ENCODE data around the gene THTPA. TPM values are rescaled to one million over a fixed set of nuclear protein-coding genes. Genes with fewer than 3 reads are reported as not detected.
A peak's percentile ranks its signal among the peaks of the same experiment; 100 is the strongest.

The THTPA gene
- total and polyA plus RNA-seq, 2 of the 4 experiments (the other 2 are of a cell fraction): 5.0 to 9.2 TPM

- H3K27ac ChIP-seq (ENCODE audit: insufficient read depth, low read length): no peak overlapping the region
- no peaks in the 10 kb centered on the region for H3K9me3 ChIP-seq (ENCODE audit: control insufficient read depth, insufficient read depth, low read length)
- H3K9me1 ChIP-seq (ENCODE audit: insufficient read depth, low read length): peaks cover 10% of the 10 kb centered on the region; the same call in 1 of the 2 replicates
- no peak overlapping the region for H2BK20ac ChIP-seq (ENCODE audit: low read depth, low read length)
- H3K4me2 ChIP-seq (ENCODE audit: low read depth, low read length): no peak overlapping the region
- CTCF ChIA-PET: interaction anchor here (1.0 kb wide), 1 partner anchor 19 kb away, joined by 3 read pairs; no protein-coding TSS in a partner anchor
- H4K8ac ChIP-seq (ENCODE audit: low read depth in 2 of 2, low read length in 2 of 2): no peak overlapping the region
- no peak overlapping the region for H2AK5ac ChIP-seq (ENCODE audit: low read depth, low read length)
- H3K56ac ChIP-seq (ENCODE audit: extremely low read depth, insufficient read depth, low read length): no peak overlapping the region
- H2BK120ac ChIP-seq (ENCODE audit: low read depth, low read length): no peak overlapping the region
- TF ChIP-seq CHD1 (IDR thresholded peaks at IDR 0.05; ENCODE audit: low read depth, low read length): no peak
- no peak for TF ChIP-seq MXI1 (IDR thresholded peaks at IDR 0.05; ENCODE audit: borderline replicate concordance, low read depth, low read length)
- no peak for TF ChIP-seq RAD21 (IDR thresholded peaks at IDR 0.05; ENCODE audit: low read length)
- TF ChIP-seq RCOR1 (IDR thresholded peaks at IDR 0.05; ENCODE audit: insufficient replicate concordance, low read length): no peak
- no peak for TF ChIP-seq POLR2A (IDR thresholded peaks at IDR 0.05; ENCODE audit: low read depth, low read length)
- no peak for TF ChIP-seq BHLHE40 (IDR thresholded peaks at IDR 0.05; ENCODE audit: low read depth, low read length)
- TF ChIP-seq MAFK (IDR thresholded peaks at IDR 0.05; ENCODE audit: low read depth, low read length): no peak
- TF ChIP-seq, protein P1, sequence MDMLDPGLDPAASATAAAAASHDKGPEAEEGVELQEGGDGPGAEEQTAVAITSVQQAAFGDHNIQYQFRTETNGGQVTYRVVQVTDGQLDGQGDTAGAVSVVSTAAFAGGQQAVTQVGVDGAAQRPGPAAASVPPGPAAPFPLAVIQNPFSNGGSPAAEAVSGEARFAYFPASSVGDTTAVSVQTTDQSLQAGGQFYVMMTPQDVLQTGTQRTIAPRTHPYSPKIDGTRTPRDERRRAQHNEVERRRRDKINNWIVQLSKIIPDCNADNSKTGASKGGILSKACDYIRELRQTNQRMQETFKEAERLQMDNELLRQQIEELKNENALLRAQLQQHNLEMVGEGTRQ (IDR thresholded peaks at IDR 0.05; ENCODE audit: low read depth, low read length): no peak
- no peak for TF ChIP-seq RFX5 (IDR thresholded peaks at IDR 0.05; ENCODE audit: low read depth, low read length)
- no peak for TF ChIP-seq MAZ (IDR thresholded peaks at IDR 0.05; ENCODE audit: borderline replicate concordance, low read depth, low read length)
- no peak for TF ChIP-seq NFE2L2 (IDR thresholded peaks at IDR 0.05; ENCODE audit: low read depth, low read length)
- no peak for TF ChIP-seq FOS (IDR thresholded peaks at IDR 0.05; ENCODE audit: low read depth, low read length)
- TF ChIP-seq ELK1 (IDR thresholded peaks at IDR 0.05; ENCODE audit: borderline replicate concordance, low read depth, low read length): no peak
- no peak for TF ChIP-seq SMC3 (IDR thresholded peaks at IDR 0.05; ENCODE audit: low read depth, low read length)
- no peak for TF ChIP-seq CEBPB (IDR thresholded peaks at IDR 0.05; ENCODE audit: low read depth, low read length)
- TF ChIP-seq, protein P2, sequence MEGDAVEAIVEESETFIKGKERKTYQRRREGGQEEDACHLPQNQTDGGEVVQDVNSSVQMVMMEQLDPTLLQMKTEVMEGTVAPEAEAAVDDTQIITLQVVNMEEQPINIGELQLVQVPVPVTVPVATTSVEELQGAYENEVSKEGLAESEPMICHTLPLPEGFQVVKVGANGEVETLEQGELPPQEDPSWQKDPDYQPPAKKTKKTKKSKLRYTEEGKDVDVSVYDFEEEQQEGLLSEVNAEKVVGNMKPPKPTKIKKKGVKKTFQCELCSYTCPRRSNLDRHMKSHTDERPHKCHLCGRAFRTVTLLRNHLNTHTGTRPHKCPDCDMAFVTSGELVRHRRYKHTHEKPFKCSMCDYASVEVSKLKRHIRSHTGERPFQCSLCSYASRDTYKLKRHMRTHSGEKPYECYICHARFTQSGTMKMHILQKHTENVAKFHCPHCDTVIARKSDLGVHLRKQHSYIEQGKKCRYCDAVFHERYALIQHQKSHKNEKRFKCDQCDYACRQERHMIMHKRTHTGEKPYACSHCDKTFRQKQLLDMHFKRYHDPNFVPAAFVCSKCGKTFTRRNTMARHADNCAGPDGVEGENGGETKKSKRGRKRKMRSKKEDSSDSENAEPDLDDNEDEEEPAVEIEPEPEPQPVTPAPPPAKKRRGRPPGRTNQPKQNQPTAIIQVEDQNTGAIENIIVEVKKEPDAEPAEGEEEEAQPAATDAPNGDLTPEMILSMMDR (conservative IDR thresholded peaks at IDR 0.05; ENCODE audit: low read depth, low read length): no peak
- H3K18ac ChIP-seq (ENCODE audit: low read depth, low read length): no peak overlapping the region
- H3K14ac ChIP-seq (replicated peaks; ENCODE audit: low read depth, low read length): no peak overlapping the region
- no peak overlapping the region for H3K9ac ChIP-seq (ENCODE audit: low read depth, low read length)
- dilution Hi-C loops (cut with HindIII; ENCODE audit: low sequenced_read_pairs, unreplicated experiment) (no loop called here), intact Hi-C loops (cut with micrococcal nuclease) (no loop called here), in situ Hi-C loops (cut with MboI; ENCODE audit: low sequenced_read_pairs) (no loop called here)
- peaks cover 2% of the 10 kb centered on the region; the same call in 1 of the 2 replicates for H3K4me1 ChIP-seq (ENCODE audit: control insufficient read depth, insufficient read depth, low read length)
- no peak overlapping the region for H2BK15ac ChIP-seq (ENCODE audit: low read depth, low read length)
- peak overlapping the region; percentile 54 for H2AFZ ChIP-seq (replicated peaks; ENCODE audit: low read length, poor library complexity)
- POLR2A ChIA-PET (ENCODE audit: unreplicated experiment): no interaction called here
- no peaks in the 10 kb centered on the region for H4K20me1 ChIP-seq (ENCODE audit: insufficient read depth, low read length)
- H2AK9ac ChIP-seq (replicated peaks; ENCODE audit: low read depth, low read length, poor library complexity): no peak overlapping the region
- H2BK5ac ChIP-seq (ENCODE audit: low read depth, low read length, poor library complexity, severe bottlenecking): no peak overlapping the region
- no peak overlapping the region for H4K5ac ChIP-seq (ENCODE audit: low read depth, low read length)
- ATAC-seq (ENCODE audit: low read depth) (no peak), DNase-seq (no peak)
- no peak overlapping the region for H4K91ac ChIP-seq (ENCODE audit: insufficient read depth, low read depth, low read length)
- H3K4me3 ChIP-seq (ENCODE audit: insufficient read depth, low read depth, low read length): no peak overlapping the region
- no peaks in the 10 kb centered on the region for H3K36me3 ChIP-seq (ENCODE audit: control insufficient read depth, insufficient read depth, low read length)
- peaks cover 35% of the 10 kb centered on the region for H3K27me3 ChIP-seq (ENCODE audit: control insufficient read depth, insufficient read depth, low read length)
- WGBS, 2 experiments (ENCODE audit: extremely low coverage in 2 of 2, insufficient read length in 1 of 2): no CpG with 5 or more reads among the region's 7 CpGs
- BruUV-seq (replicated peaks): no TSS peak
- no peak overlapping the region for H3K4ac ChIP-seq (ENCODE audit: low read depth, low read length)
- no peak overlapping the region for H3K23ac ChIP-seq (ENCODE audit: low read depth, low read length)
- no peaks in the 10 kb centered on the region; a peak in 1 of 4 replicates for H3K79me1 ChIP-seq (ENCODE audit: low read depth in 1 of 2, low read length in 2 of 2)
Observed at GRCh38 chr14:23569443-23570151, 13.5 kb downstream of the THTPA start.

All from IMR-90 (cell line).